ENCODE measurements around the gene ACTRT2. TPM values are rescaled to one million over a fixed set of nuclear protein-coding genes. Genes with fewer than 3 reads are reported as not detected.

ACTRT2 gene
- total RNA-seq, 1 donor from 2014 or later, result not detected

GRCh38 chr1:3009021-3009420 is 12.2 kb upstream of the ACTRT2 start:
- peaks cover 16% of the 10 kb centered on the region for H3K9me3 ChIP-seq
- ATAC-seq, result no peak
- peak; percentile 30 for DNase-seq
- no peak overlapping the region for H3K4me3 ChIP-seq
- no peak for TF ChIP-seq CTCF (IDR thresholded peaks at IDR 0.05)
- H3K4me1 ChIP-seq, result no peaks in the 10 kb centered on the region
- no peak overlapping the region for H3K27ac ChIP-seq
- intact Hi-C loops (cut with DNase I), result no loop called here
- H3K27me3 ChIP-seq (ENCODE audit: low read depth), result peaks cover 46% of the 10 kb centered on the region
- no peaks in the 10 kb centered on the region for H3K36me3 ChIP-seq

GRCh38 chr1:3009556-3009955 is 11.7 kb upstream of the ACTRT2 start:
- H3K27me3 ChIP-seq (ENCODE audit: low read depth), result peaks cover 44% of the 10 kb centered on the region
- intact Hi-C loops (cut with DNase I), result no loop called here

GRCh38 chr1:3011127-3011526 is 10.1 kb upstream of the ACTRT2 start:
- Histone ChIP-seq H3K27me3 (ENCODE audit: low read depth) (peaks cover 50% of the 10 kb centered on the region), H3K36me3 (no peaks in the 10 kb centered on the region), H3K27ac (no peak overlapping the region), H3K4me3 (no peak overlapping the region), H3K9me3 (peaks cover 16% of the 10 kb centered on the region), H3K4me1 (no peaks in the 10 kb centered on the region)
- DNase-seq (peak; percentile 33), ATAC-seq (no peak)
- intact Hi-C loops (cut with DNase I), result no loop called here
- TF ChIP-seq CTCF (IDR thresholded peaks at IDR 0.05), result no peak

More at GRCh38 chr1:3009556-3009955, 11.7 kb upstream of the ACTRT2 start:
- no peak for ATAC-seq
- Histone ChIP-seq H3K36me3 (no peaks in the 10 kb centered on the region), H3K4me1 (no peaks in the 10 kb centered on the region), H3K9me3 (peaks cover 16% of the 10 kb centered on the region), H3K4me3 (no peak overlapping the region), H3K27ac (no peak overlapping the region)
- no peak for TF ChIP-seq CTCF (IDR thresholded peaks at IDR 0.05)
- no peak for DNase-seq

- intact Hi-C loops (cut with DNase I), result no loop called here
- ATAC-seq (no peak), DNase-seq (peak; percentile 29)
- Histone ChIP-seq H3K4me3 (no peak overlapping the region), H3K27ac (no peak overlapping the region), H3K4me1 (no peaks in the 10 kb centered on the region), H3K36me3 (no peaks in the 10 kb centered on the region), H3K9me3 (peaks cover 16% of the 10 kb centered on the region), H3K27me3 (ENCODE audit: low read depth) (peaks cover 50% of the 10 kb centered on the region)
- TF ChIP-seq CTCF (IDR thresholded peaks at IDR 0.05), result no peak
Measured at GRCh38 chr1:3011631-3012455, 9.4 kb upstream of the ACTRT2 start.

- ATAC-seq (peak; percentile 77 to 78), DNase-seq (peak; percentile 68)
- Histone ChIP-seq H3K36me3 (no peaks in the 10 kb centered on the region), H3K27ac (no peak overlapping the region), H3K4me1 (no peaks in the 10 kb centered on the region), H3K4me3 (no peak overlapping the region), H3K27me3 (ENCODE audit: low read depth) (peaks cover 51% of the 10 kb centered on the region), H3K9me3 (peaks cover 10% of the 10 kb centered on the region)
- intact Hi-C loops (cut with DNase I), result no loop called here
- TF ChIP-seq CTCF (IDR thresholded peaks at IDR 0.05), result peak; percentile 85
Measured at GRCh38 chr1:3012456-3013291, 8.6 kb upstream of the ACTRT2 start.

All from lower lobe of right lung (tissue), 2 donors.